PC-9 (cell line): ENCODE data around the gene COPA.

Source experiments
- EZH2 ChIP-seq: fragments of 200-600 bp; sonication (generic); IDR thresholded peaks from 2 replicates; pipeline ENCODE4 v1.8.0; 2017; ENCODE audit warnings: antibody characterized with exemption, low read depth
- TF ChIP-seq, protein P1 (sequence below): fragments of 200-600 bp; sonication (generic); conservative IDR thresholded peaks from 2 replicates; pipeline ENCODE4 v1.6.1; 2017; ENCODE audit warnings: mixed run types, antibody characterized with exemption, mild to moderate bottlenecking, moderate library complexity

DNA sequence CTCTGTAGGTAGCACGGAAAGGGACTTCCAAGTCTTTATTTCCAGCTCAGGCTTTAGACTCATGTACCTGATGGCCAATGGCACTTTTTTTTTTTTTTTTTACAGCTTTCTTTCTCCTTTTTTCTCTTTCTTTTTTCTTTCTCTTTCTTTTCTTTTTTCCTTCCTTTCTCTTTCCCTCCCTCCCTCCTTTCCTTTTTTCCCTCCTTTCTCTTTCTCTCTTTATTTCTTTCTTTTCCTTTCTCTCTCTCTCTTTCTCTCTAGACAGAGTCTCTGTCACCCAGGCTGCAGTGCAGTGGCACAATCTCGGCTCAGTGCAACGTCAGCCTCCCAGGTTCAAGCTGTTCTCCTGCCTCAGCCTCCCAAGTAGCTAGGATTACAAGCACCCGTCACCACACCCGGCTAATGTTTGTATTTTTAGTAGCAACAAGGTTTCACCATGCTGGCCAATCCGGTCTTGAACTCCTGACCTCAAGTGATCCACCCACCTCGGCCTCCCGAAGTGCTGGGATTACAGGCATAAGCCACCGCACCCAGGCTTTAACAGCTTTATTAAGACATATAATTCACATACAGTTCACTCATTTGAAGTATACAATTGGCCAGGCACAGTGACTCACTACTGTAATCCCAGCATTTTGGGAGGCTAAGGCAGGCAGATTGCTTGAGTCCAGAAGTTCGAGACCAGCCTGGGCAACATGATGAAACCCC lies 75.6 kb downstream of the COPA start:
- TF ChIP-seq, protein P1, sequence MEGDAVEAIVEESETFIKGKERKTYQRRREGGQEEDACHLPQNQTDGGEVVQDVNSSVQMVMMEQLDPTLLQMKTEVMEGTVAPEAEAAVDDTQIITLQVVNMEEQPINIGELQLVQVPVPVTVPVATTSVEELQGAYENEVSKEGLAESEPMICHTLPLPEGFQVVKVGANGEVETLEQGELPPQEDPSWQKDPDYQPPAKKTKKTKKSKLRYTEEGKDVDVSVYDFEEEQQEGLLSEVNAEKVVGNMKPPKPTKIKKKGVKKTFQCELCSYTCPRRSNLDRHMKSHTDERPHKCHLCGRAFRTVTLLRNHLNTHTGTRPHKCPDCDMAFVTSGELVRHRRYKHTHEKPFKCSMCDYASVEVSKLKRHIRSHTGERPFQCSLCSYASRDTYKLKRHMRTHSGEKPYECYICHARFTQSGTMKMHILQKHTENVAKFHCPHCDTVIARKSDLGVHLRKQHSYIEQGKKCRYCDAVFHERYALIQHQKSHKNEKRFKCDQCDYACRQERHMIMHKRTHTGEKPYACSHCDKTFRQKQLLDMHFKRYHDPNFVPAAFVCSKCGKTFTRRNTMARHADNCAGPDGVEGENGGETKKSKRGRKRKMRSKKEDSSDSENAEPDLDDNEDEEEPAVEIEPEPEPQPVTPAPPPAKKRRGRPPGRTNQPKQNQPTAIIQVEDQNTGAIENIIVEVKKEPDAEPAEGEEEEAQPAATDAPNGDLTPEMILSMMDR = no peak
- no peak for TF ChIP-seq EZH2
